ENCODE data around the gene GTPBP4. TPM values are rescaled to one million over a fixed set of nuclear protein-coding genes. Genes with fewer than 3 reads are reported as not detected.
A peak's percentile ranks its signal among the peaks of the same experiment; 100 is the strongest.
"Not testable (repeated sequence)": the region's sequence is repeated elsewhere in the genome, so short reads cannot be mapped to it uniquely, and the experiment has no call there.

Gene GTPBP4
- polyA plus RNA-seq, 1 donor from 2014 or later, result 20.7 TPM

DNA sequence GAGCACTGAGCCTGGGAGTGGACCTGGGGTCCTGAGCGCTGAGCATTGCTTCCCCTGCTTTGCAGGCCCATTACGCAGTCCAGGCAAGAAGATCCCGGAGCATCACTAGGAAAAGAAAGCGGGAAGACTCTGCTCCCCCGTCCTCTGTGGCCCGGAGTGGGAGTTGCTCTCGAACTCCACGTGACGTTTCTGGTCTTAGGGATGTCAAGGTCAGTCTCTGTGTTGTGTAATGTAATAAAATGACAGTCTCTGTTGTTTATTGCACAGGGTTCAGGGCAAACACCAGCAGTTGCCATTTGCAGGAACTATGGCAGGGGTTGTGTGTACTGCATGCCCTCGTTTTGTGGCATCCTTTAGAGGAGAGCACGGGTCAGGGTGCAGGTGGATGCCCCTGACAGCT, 27.5 kb downstream of the GTPBP4 start:
- Mint-ChIP-seq H3K27me3 (no peaks in the 10 kb centered on the region), H3K4me3 (no peak overlapping the region), H3K27ac (peak overlapping the region in 1 of 3 donors; percentile 23), H3K4me1 (no peaks in the 10 kb centered on the region), H3K9me3 (no peaks in the 10 kb centered on the region), H3K36me3 (peaks cover 20% of the 10 kb centered on the region)

DNA sequence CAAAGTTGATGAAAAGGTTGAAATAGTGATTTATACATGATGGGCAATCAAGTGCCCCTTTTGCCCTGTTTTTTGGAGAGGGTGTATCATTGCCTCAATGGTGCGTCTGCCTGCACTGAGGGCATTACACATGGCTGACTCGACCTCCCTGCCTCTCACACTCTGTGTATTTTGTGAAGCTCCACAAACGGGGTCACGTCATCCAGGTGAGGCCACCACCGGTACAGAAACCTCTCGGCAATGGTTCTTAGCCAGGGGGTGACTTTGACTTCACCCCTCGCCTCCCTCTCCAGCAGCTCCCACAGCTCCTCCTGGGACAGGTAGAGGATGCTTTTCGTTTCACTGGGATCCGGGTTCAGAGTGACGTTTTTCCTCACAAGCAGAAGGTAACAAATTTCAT, 31.1 kb downstream of the GTPBP4 start:
- Mint-ChIP-seq H3K36me3 (peaks cover 13% of the 10 kb centered on the region), H3K27me3 (no peaks in the 10 kb centered on the region), H3K27ac (no peak overlapping the region)

DNA sequence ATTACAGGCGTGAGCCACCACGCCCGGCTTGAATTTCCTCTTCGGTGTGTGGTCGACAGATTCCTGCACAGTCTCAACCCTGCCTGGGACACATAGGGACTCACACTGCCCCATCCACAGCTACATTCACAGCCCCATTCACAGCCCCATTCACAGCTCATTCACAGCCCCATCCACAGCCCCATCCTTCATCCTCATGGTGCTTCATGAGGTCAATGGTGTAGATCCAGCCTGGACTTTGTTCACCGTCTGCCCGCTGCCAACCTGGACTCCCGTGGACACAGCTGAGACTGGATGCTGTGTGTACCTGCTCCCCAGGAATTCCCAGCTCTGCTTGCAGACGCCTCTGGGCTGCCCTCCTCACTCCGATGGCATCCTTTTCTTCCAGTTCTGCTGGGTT, 32.2 kb downstream of the GTPBP4 start:
- Mint-ChIP-seq H3K27ac (no peak overlapping the region), H3K9me3 (no peaks in the 10 kb centered on the region), H3K36me3 (peaks cover 11% of the 10 kb centered on the region)

More for the DNA sequence above, 31.1 kb downstream of the GTPBP4 start:
- H3K4me1 Mint-ChIP-seq, result peaks cover 0 to 4% (median 0%) of the 10 kb centered on the region in 3 donors
- no peak overlapping the region for H3K4me3 Mint-ChIP-seq
- no peaks in the 10 kb centered on the region for H3K9me3 Mint-ChIP-seq

DNA sequence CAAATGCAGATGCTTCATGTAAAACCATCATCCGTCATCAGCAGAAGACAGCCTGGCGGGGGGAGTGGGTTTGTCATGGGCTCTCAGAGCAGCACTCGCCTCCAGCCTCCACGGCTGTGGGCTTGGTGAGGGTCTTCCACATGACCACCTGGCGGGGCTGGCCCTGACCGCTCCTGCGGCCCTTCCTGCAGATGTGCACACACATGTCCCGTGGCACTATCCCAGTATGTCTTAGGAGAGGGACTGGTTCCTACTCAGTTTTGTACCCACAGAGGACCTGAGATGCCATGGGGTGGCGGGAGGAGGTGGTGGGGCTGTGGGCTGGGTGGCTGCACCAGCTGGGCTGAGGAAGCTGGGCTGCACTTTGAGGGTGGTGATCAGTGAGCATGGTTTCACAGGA, 32.7 kb downstream of the GTPBP4 start:
- H3K4me1 Mint-ChIP-seq, result peaks cover 0 to 4% (median 0%) of the 10 kb centered on the region in 3 donors
- no peak overlapping the region for H3K4me3 Mint-ChIP-seq
- no peak overlapping the region for H3K27ac Mint-ChIP-seq
- H3K9me3 Mint-ChIP-seq, result no peaks in the 10 kb centered on the region
- no peaks in the 10 kb centered on the region for H3K27me3 Mint-ChIP-seq
- peaks cover 12% of the 10 kb centered on the region for H3K36me3 Mint-ChIP-seq

More for the DNA sequence above, 32.2 kb downstream of the GTPBP4 start:
- Mint-ChIP-seq H3K27me3 (no peaks in the 10 kb centered on the region), H3K4me1 (peaks cover 0 to 4% (median 0%) of the 10 kb centered on the region in 3 donors), H3K4me3 (no peak overlapping the region)

DNA sequence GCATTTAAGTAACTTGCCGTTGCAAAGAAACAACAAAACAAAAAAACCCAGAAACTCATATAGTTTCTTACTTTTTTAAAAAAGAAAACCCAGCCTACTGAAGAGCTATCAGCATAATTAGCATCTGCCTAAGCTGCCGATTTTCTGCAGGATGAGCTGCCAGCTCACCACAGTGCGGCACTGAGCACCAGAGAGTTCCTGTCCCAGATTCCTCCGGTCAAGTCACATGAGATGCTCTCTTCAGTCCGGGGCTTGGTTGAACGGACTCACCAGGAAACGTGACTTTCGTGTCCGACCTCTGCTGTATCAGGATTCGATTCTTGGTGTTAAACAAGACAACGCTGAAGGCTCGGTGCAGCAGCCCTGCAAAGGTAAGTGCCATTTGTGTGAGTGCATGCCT, 34.2 kb downstream of the GTPBP4 start:
- no peaks in the 10 kb centered on the region for H3K9me3 Mint-ChIP-seq
- peaks cover 0 to 4% (median 0%) of the 10 kb centered on the region in 3 donors for H3K4me1 Mint-ChIP-seq
- H3K4me3 Mint-ChIP-seq, result no peak overlapping the region
- H3K27me3 Mint-ChIP-seq, result no peaks in the 10 kb centered on the region
- H3K36me3 Mint-ChIP-seq, result peaks cover 7% of the 10 kb centered on the region
- H3K27ac Mint-ChIP-seq, result no peak overlapping the region

DNA sequence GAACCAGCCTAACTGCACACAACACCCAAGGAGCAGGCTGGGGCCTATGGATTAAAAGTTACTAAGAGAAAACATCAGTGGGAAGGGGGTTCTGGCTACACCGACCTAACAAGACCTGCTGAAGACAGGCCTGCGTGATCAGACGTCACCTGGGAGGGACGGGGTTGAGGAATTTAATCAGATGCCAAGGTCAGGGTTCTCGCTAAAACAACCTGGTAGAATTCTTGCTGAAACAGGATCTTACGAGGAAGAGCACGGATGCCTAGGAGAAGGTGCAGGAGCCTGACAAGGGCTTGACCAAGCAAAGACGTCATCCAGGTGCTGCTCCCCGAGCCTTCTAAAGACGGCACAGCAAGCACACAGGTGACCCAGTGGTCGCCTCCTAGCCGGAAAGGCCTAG, 35.9 kb downstream of the GTPBP4 start:
- H3K27me3 Mint-ChIP-seq, result no peaks in the 10 kb centered on the region
- H3K27ac Mint-ChIP-seq, result no peak overlapping the region
- H3K4me3 Mint-ChIP-seq, result no peak overlapping the region

DNA sequence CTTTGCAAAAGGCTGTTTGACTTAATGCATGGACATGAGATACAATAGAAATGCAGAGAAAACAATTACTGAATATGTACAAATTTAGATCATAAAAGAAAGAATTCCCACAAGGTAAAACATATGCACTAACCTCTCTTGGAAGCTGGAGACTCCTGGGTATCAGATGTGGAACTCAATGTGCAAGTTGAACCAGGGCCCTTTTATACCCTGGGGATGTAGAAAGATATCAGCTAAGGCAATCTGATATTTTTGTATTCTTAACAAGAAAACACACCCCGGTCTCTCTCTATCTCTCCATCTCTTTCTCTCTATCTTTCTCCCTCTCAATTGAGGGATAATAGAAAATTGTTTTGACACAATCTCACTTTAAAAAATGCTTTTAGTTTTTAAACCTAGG, 37.4 kb downstream of the GTPBP4 start, which contains the start of gene IDI2:
Gene IDI2, minus strand, starts transcription at position 177 of the 400 bp plus-strand sequence. CDS start 1,136 bp downstream, outside the sequence.
- Mint-ChIP-seq H3K4me1 (peaks cover 0 to 4% (median 0%) of the 10 kb centered on the region in 3 donors), H3K27ac (no peak within 1 kb of the TSS), H3K36me3 (peaks cover 3% of the 10 kb centered on the region), H3K4me3 (no peak within 1 kb of the TSS), H3K27me3 (no peaks in the 10 kb centered on the region), H3K9me3 (no peaks in the 10 kb centered on the region)

More for the DNA sequence above, 35.9 kb downstream of the GTPBP4 start:
- no peaks in the 10 kb centered on the region for H3K9me3 Mint-ChIP-seq
- H3K36me3 Mint-ChIP-seq, result peaks cover 2% of the 10 kb centered on the region
- peaks cover 0 to 4% (median 0%) of the 10 kb centered on the region in 3 donors for H3K4me1 Mint-ChIP-seq

DNA sequence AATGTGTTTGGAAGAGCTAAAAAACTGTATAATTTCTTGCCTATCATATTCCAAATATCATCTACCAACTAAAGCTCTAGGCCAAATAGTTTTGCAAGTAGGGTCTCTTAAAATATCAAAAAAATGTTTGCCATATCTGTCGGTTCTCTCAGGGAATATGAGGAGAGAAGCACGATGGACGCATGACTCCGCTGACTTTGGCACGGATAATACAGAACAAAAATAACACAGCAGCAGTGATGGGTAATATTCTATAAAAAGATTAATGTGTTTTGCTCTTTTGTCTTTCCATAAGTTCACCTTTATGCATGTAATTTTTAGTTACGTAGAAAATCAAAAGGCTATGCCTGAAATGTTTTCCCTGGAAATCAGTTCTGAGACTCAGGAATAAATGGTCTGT, 38.3 kb downstream of the GTPBP4 start:
- peaks cover 0 to 4% (median 0%) of the 10 kb centered on the region in 3 donors for H3K4me1 Mint-ChIP-seq
- H3K4me3 Mint-ChIP-seq, result no peak overlapping the region
- no peaks in the 10 kb centered on the region for H3K9me3 Mint-ChIP-seq
- H3K27ac Mint-ChIP-seq, result no peak overlapping the region
- H3K27me3 Mint-ChIP-seq, result no peaks in the 10 kb centered on the region
- peaks cover 3% of the 10 kb centered on the region for H3K36me3 Mint-ChIP-seq

DNA sequence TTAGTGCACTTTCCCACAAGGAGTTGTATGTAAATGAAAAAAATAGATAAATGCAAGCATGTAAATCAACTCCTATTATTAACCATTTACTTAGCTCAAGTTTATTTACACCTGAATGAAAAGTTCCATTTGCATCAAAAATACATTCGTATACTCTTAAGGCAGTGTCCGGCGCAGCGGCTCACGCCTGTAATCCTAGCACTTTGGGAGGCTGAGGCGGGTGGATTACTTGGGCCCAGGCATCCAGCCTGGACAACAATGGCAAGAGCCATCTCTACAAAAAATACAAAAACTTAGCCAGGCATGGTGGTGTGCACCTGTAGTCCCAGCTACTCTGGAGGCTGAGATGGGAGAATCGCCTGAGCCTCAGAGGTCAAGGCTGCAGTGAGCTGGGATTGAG, 41.6 kb downstream of the GTPBP4 start:
- no peak overlapping the region for H3K4me3 Mint-ChIP-seq
- no peak overlapping the region for H3K27ac Mint-ChIP-seq
- H3K36me3 Mint-ChIP-seq, result peaks cover 3% of the 10 kb centered on the region
- H3K27me3 Mint-ChIP-seq, result no peaks in the 10 kb centered on the region
- no peaks in the 10 kb centered on the region for H3K4me1 Mint-ChIP-seq
- no peaks in the 10 kb centered on the region for H3K9me3 Mint-ChIP-seq

DNA sequence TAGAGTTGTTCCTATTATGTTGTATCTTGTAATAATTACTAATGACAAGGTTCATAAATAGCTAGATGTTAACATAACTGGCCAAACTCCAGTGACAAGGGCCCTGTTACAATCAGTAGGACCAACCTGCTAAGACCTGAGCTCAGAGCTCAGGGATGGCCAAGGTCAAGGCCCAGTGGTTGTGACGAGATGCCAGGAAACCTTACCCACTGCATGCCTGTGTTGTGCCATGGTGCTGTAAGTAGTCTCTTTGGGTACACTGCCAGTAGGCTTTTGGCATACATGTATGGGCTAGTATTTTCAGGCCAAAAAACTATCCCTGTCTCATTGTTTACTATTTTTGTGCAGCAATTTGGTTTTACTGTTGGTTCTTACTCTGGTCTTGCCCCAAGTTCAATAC, 45.4 kb downstream of the GTPBP4 start:
- Mint-ChIP-seq H3K4me1 (peaks cover 6 to 11% (median 10%) of the 10 kb centered on the region in 3 donors), H3K27ac (no peak overlapping the region), H3K36me3 (peaks cover 2% of the 10 kb centered on the region), H3K4me3 (no peak overlapping the region), H3K9me3 (no peaks in the 10 kb centered on the region), H3K27me3 (no peaks in the 10 kb centered on the region)

DNA sequence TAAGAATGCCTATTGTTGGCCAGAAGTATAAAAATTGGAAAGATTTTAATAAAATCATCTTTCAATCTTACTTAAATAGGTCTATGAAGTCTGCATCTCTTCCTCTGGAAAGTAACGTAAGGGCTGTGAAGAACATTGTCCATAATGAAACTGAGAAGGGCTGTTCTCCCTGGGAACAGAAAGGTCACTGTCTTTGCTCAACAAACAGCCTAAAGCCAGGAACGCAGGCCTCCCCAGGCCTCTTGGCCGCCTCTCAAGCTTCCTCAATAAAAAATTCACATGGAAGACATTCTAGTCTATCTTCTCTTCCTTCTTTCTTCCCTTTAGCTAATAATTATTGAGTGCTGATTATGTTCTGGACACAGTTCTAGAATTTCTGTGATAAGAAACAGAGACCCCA, 46.5 kb downstream of the GTPBP4 start:
- H3K4me3 Mint-ChIP-seq, result no peak overlapping the region
- H3K27ac Mint-ChIP-seq, result no peak overlapping the region
- no peaks in the 10 kb centered on the region for H3K9me3 Mint-ChIP-seq
- H3K36me3 Mint-ChIP-seq, result peaks cover 2% of the 10 kb centered on the region
- H3K27me3 Mint-ChIP-seq, result no peaks in the 10 kb centered on the region
- peaks cover 6 to 11% (median 10%) of the 10 kb centered on the region in 3 donors for H3K4me1 Mint-ChIP-seq

DNA sequence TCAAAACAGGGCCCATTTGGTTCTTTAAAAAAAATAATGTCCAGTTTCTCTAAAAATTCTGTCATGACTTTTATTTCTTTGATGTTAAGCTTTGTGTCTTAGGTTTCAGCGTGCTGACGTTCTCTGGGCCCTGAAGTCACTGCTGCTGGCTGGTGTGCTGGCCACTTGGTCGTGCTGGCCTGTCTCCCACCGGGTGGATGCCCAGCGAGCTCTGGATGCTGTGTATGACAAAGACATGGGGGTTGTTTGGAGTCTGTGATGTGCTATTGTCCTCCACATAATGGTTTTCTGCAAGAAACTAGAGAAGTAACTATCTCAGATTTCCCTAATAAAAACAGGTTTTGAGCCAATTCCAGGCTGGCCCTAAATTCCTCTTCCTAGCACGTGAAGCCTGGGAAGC, 47.0 kb downstream of the GTPBP4 start:
- no peak overlapping the region for H3K4me3 Mint-ChIP-seq

DNA sequence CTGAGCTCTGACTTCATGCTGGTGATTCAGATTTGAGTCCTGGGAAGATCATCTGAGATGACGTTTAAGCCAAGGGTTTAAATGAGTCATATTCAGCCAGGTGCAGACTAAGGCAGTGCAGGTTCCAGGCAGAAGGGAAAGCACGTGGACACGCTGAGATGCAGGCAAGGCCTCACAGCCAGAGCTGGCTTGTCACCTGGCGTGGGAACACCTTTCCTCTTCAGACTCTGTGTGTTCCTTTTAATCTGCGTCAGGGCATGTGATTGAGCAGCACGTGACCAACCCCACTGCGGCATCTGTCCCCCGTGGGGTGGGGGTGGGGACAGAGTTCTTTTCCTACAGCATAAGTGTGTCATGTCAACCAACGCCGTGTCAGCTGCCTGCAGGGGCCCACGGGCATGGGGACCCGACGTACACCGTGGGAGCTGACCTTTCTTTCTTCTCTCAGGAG, 48.1 kb downstream of the GTPBP4 start:
- Mint-ChIP-seq H3K27ac (peak overlapping the region; percentile 69 to 86 (median 76)), H3K4me3 (peak overlapping the region; percentile 30 to 72 (median 46)), H3K27me3 (no peaks in the 10 kb centered on the region), H3K4me1 (peaks cover 6 to 11% (median 10%) of the 10 kb centered on the region in 3 donors), H3K36me3 (no peaks in the 10 kb centered on the region), H3K9me3 (no peaks in the 10 kb centered on the region)

More for the DNA sequence above, 47.0 kb downstream of the GTPBP4 start:
- H3K27me3 Mint-ChIP-seq, result no peaks in the 10 kb centered on the region
- peaks cover 6 to 11% (median 10%) of the 10 kb centered on the region in 3 donors for H3K4me1 Mint-ChIP-seq
- no peak overlapping the region for H3K27ac Mint-ChIP-seq
- no peaks in the 10 kb centered on the region for H3K9me3 Mint-ChIP-seq
- peaks cover 2% of the 10 kb centered on the region for H3K36me3 Mint-ChIP-seq

DNA sequence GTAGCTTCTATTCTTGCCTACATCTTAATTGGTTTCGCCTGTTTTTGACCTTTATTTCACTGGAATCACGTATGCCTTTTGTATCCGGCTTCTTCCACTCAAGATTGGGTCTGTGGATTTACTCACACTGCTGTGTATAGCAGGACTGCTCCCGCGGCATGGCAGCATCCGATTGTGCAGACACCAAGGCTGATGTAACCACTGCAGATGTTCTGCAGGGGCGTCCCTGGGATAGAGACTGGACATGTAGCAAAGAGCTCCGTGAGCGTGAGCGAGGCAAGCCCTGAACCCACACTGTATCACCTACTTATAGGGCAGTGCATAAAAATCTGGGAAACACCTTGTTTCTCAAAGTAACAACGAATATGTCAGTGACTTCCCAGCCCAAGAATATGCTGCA, 48.9 kb downstream of the GTPBP4 start:
- Mint-ChIP-seq H3K4me3 (peak overlapping the region in 1 of 4 donors; percentile 72), H3K27ac (peak overlapping the region in 1 of 3 donors; percentile 76), H3K27me3 (no peaks in the 10 kb centered on the region), H3K9me3 (no peaks in the 10 kb centered on the region), H3K4me1 (peaks cover 6 to 11% (median 10%) of the 10 kb centered on the region in 3 donors), H3K36me3 (no peaks in the 10 kb centered on the region)

DNA sequence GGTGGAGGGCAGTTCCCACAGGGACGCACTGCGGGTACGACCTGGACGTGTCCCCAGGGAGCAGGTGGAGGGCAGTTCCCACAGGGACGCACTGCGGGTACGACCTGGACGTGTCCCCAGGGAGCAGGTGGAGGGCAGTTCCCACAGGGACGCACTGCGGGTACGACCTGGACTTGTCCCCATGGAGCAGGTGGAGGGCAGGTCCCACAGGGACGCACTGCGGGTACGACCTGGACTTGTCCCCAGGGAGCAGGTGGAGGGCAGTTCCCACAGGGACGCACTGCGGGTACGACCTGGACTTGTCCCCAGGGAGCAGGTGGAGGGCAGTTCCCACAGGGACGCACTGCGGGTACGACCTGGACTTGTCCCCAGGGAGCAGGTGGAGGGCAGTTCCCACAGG, 50.5 kb downstream of the GTPBP4 start:
- H3K4me3 Mint-ChIP-seq, H3K27ac Mint-ChIP-seq, H3K9me3 Mint-ChIP-seq, H3K27me3 Mint-ChIP-seq, H3K36me3 Mint-ChIP-seq: not testable (repeated sequence)
- H3K4me1 Mint-ChIP-seq, result peaks cover 14 to 18% (median 18%) of the 10 kb centered on the region in 3 donors

DNA sequence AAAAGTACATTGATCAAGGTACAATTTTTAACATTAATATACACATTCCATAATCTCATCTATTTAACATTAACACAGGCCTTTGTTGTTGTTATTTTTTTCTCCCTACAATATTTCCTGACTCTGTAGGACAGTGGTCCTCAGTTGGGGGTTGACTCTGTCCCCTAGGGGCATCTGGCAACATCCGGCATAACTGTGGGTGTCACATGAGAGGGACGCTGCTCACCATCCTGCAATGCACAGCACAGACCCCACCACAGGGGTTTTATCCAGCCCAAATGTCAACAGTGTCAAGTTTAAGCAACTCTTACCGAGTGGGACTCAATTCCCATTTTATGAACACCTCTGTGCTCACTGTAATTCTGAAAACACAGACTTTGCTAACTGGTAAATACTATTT, 51.9 kb downstream of the GTPBP4 start:
- H3K9me3 Mint-ChIP-seq, result no peaks in the 10 kb centered on the region
- H3K27me3 Mint-ChIP-seq, result no peaks in the 10 kb centered on the region
- peak overlapping the region in 1 of 3 donors; percentile 8 for H3K27ac Mint-ChIP-seq
- H3K36me3 Mint-ChIP-seq, result peaks cover 5% of the 10 kb centered on the region
- H3K4me3 Mint-ChIP-seq, result peak overlapping the region in 1 of 4 donors; percentile 4
- peaks cover 26 to 31% (median 31%) of the 10 kb centered on the region in 3 donors for H3K4me1 Mint-ChIP-seq
